ENCODE results near the gene ALPL.

DNA sequence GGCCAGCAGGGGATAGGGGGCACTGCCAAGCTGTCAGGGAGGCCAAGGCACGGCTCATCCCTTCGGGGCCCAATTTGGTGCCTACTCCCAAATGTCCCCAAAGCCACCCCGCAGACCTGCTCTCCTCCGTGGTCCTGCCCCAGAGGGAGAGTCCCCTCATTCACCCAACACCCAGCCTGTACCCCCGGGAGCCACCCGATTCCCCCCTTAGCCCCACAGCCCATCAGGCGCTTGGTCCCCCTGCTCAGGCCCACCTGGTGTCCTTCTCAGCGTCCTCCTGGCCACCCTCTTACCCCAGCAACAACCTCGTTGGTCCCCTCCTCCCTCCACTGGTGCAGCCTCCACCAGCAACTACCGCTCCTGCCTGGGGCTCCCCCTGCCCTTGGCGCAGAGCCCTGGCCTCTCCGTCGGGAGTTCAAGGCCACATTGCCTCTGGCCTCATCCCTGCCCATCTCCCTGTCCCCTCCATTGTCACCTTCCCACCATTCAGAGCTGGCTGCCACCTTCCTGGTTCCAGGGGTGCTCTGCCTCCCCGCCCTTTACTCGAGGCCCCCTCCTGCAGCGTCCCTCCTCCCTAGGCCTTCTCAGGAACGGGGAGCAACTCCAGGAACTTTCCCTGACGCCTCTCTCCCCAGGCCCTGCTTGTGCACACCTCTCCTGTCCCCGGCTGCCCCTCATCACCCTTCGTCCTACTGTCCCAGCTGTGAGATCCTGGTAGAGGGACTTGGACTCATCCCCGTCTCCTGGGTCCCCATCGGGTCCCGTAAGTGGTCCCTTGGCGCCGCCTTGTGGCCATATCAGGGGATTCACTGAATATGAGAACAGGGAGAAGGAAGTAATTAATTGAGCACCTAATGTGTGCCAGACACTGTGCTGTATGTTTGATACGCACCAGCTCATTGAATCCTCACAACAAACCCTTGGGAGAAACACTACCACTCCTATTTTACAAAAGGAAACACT, 86.0 kb downstream of the ALPL start:
- TF ChIP-seq POLR2AphosphoS5 (IDR thresholded peaks at IDR 0.05), result no peak
- TF ChIP-seq, protein P1, sequence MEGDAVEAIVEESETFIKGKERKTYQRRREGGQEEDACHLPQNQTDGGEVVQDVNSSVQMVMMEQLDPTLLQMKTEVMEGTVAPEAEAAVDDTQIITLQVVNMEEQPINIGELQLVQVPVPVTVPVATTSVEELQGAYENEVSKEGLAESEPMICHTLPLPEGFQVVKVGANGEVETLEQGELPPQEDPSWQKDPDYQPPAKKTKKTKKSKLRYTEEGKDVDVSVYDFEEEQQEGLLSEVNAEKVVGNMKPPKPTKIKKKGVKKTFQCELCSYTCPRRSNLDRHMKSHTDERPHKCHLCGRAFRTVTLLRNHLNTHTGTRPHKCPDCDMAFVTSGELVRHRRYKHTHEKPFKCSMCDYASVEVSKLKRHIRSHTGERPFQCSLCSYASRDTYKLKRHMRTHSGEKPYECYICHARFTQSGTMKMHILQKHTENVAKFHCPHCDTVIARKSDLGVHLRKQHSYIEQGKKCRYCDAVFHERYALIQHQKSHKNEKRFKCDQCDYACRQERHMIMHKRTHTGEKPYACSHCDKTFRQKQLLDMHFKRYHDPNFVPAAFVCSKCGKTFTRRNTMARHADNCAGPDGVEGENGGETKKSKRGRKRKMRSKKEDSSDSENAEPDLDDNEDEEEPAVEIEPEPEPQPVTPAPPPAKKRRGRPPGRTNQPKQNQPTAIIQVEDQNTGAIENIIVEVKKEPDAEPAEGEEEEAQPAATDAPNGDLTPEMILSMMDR (IDR thresholded peaks at IDR 0.05), result peak in 3 of 4 experiments; percentile 30 to 61 (median 44)

Data from prostate gland (tissue), 2 donors.